ENCODE measurements around the gene MEF2C. TPM values are rescaled to one million over a fixed set of nuclear protein-coding genes. Genes with fewer than 3 reads are reported as not detected.

The MEF2C gene
- total and polyA plus RNA-seq, 3 experiments from 2014 or later = 0.31 to 0.85 TPM; not detected in 1

DNA sequence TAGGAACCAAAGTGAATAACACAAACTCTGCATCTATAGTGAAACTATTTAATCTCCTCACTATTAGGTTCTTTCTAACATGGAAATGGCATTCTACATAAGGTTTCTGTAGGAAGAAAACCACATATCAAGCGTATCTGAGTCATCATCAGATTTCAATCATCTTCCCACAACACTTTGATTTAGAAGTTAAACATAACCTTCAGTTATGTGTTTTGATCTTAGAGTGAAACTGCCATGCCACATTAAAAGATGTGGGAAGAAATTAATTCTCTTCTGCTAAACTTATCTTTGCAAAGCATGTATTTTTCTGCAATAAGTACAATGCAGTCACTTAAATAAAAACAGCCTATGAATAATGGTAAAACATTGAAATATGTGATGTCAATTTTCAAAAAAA, 55.0 kb downstream of the MEF2C start:
- H3K27ac ChIP-seq (ENCODE audit: low read depth, low read length) = no peak overlapping the region

DNA sequence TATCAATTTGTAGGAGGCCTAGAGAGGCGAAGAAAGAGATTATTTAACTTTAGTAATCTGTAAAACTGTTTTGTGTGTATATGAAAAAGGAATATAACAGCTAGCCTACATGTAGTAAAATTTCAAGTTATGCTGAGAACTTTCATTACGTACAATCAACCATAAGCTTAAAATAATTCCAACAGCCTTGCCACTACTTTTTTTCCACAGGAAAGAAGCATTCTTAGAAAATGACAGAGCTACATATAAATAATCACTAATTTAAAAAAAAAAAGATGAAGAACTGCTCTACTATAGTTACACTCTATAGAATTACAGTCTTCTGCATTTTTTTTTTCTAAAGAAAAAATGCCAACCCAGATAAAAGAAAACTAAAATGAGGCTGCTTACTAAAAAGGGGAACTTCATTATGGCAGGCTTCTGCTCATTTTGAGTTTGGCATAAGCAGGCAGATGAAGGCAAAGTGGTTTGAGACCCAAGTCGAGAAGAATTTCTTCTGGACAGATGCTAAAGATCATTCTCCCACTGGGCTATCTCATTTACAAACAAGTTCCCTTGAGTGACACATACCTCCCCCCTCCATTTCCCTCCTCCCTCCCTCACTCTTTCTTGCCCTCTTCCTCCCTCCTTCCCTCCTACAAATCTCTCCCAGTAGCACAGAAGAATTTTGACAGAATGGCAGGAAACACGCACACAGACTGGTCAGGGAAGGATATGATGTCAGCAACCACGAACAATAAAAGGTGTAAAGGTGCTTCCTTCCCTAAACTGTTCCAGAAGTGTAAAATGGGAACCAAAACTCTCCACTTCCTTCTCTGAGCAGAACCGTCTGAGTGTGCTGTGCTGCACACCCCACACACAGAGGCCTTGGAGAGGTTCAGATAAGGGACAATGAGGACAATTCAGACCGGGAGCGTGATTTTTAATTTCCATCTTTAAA, 56.1 kb downstream of the MEF2C start:
- no peak for DNase-seq
- no peaks in the 10 kb centered on the region for H3K4me1 ChIP-seq (ENCODE audit: insufficient read depth, low read length)
- H3K27me3 Mint-ChIP-seq = peaks cover 0 to 1% of the 10 kb centered on the region in 2 donors
- peak overlapping the region in 2 of 7 donors; percentile 0 to 16 for H3K4me3 Mint-ChIP-seq
- no peaks in the 10 kb centered on the region for H3K36me3 ChIP-seq (ENCODE audit: insufficient read depth, low read length)
- H3K36me3 Mint-ChIP-seq = peaks cover 0 to 2% (median 0%) of the 10 kb centered on the region in 3 donors
- peaks cover 16 to 36% (median 19%) of the 10 kb centered on the region in 3 donors for H3K4me1 Mint-ChIP-seq
- peak overlapping the region in 1 of 8 donors; percentile 69 for H3K27ac Mint-ChIP-seq
- peaks cover 0 to 2% (median 0%) of the 10 kb centered on the region in 5 donors for H3K9me3 Mint-ChIP-seq
- POLR2A ChIA-PET = no interaction called here
- no peaks in the 10 kb centered on the region for H3K27me3 ChIP-seq (ENCODE audit: insufficient read depth, low read length, poor library complexity, severe bottlenecking)
- H3K4me3 ChIP-seq (ENCODE audit: low read length) = no peak overlapping the region
- H3K27ac ChIP-seq (ENCODE audit: low read depth, low read length) = no peak overlapping the region
- H3K9me3 ChIP-seq (ENCODE audit: low read length) = no peaks in the 10 kb centered on the region
- CTCF ChIA-PET = no interaction called here

More for the DNA sequence above, 55.0 kb downstream of the MEF2C start:
- Mint-ChIP-seq H3K4me1 (peaks cover 16 to 36% (median 19%) of the 10 kb centered on the region in 3 donors), H3K9me3 (peaks cover 0 to 2% (median 0%) of the 10 kb centered on the region in 5 donors), H3K36me3 (peaks cover 0 to 2% (median 0%) of the 10 kb centered on the region in 3 donors), H3K27ac (no peak overlapping the region), H3K27me3 (peaks cover 0 to 1% of the 10 kb centered on the region in 2 donors), H3K4me3 (peak overlapping the region in 1 of 7 donors; percentile 21)
- Histone ChIP-seq H3K9me3 (ENCODE audit: low read length) (no peaks in the 10 kb centered on the region), H3K4me3 (ENCODE audit: low read length) (no peak overlapping the region), H3K4me1 (ENCODE audit: insufficient read depth, low read length) (no peaks in the 10 kb centered on the region), H3K36me3 (ENCODE audit: insufficient read depth, low read length) (no peaks in the 10 kb centered on the region), H3K27me3 (ENCODE audit: insufficient read depth, low read length, poor library complexity, severe bottlenecking) (no peaks in the 10 kb centered on the region)
- peak in 1 of 5 donors; percentile 6 for DNase-seq
- ChIA-PET CTCF (no interaction called here), POLR2A (no interaction called here)

DNA sequence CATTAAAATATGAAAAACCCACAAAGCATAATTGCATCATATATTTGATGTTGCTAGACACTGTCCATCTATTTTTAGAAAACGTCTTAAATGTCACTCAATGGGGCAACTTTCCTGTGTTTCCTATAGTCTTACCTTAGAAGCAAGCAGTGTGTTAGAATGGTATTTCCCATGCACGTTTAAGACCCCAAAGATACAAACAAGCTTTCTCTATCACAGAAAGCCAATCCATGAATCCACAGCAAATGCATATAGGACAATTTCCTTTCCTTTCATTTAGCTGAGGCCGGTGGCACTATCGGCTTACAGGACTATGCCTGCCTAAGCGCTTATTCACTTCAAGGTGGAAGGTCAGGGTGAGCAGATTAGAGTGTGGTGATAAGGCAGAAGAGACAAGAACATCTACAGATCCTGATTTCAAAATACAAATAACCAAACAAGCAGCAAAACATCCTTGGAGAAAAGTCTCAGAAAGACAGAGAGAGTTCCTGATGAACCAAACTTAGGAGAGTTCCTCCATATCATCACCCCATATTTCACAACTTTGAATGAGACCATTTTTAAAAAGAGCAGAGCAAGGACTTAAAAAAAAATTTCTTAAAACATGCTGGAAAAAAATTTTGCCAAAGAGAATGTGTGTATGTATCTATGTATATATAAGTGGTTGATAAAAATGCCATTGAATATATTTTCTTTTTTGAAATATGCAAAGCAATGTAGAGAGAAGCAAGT, 57.2 kb downstream of the MEF2C start:
- peaks cover 0 to 1% of the 10 kb centered on the region in 2 donors for H3K27me3 Mint-ChIP-seq
- ChIA-PET POLR2A (no interaction called here), CTCF (no interaction called here)
- peaks cover 0 to 2% (median 0%) of the 10 kb centered on the region in 3 donors for H3K36me3 Mint-ChIP-seq
- peaks cover 16 to 36% (median 19%) of the 10 kb centered on the region in 3 donors for H3K4me1 Mint-ChIP-seq
- H3K9me3 Mint-ChIP-seq = peaks cover 0 to 4% (median 0%) of the 10 kb centered on the region in 5 donors
- H3K27ac Mint-ChIP-seq = no peak overlapping the region
- H3K4me3 ChIP-seq (ENCODE audit: low read length) = no peak overlapping the region
- H3K9me3 ChIP-seq (ENCODE audit: low read length) = no peaks in the 10 kb centered on the region
- H3K4me3 Mint-ChIP-seq = no peak overlapping the region
- H3K27ac ChIP-seq (ENCODE audit: low read depth, low read length) = no peak overlapping the region
- no peaks in the 10 kb centered on the region for H3K36me3 ChIP-seq (ENCODE audit: insufficient read depth, low read length)
- DNase-seq = no peak
- no peaks in the 10 kb centered on the region for H3K27me3 ChIP-seq (ENCODE audit: insufficient read depth, low read length, poor library complexity, severe bottlenecking)
- no peaks in the 10 kb centered on the region for H3K4me1 ChIP-seq (ENCODE audit: insufficient read depth, low read length)

DNA sequence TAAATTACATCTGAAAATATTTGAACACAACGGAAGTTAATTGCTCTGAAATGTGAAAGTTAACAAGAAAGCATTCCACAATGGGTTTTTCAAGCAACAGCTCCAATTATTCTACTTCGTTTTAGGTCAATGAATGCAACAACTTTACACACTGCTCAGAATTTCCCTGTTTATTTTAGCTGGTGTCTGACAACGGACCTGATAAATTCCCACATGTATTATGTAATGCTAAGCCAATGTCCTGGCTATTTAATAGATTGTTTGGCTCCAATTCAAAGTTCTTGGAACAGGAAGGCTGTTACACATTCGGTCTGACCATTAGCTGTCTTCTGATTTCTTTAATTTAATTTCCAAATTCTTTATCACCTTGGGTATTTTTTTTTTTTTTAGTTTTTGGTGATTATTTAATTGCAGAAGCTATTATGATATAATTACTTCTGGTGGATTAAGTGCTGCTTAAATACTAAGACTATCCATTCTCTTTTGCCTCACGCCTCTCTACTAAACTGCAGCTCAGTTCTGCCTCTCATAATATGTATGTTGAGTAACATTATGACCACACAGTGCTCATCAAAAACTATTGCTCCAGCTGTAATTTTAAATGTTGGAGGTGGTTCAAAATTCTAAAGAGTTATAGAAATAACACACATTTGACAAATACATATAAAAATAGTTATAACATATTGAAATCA, 57.9 kb downstream of the MEF2C start:
- H3K4me1 ChIP-seq (ENCODE audit: insufficient read depth, low read length) = no peaks in the 10 kb centered on the region
- no peaks in the 10 kb centered on the region for H3K27me3 ChIP-seq (ENCODE audit: insufficient read depth, low read length, poor library complexity, severe bottlenecking)
- no peak overlapping the region for H3K27ac ChIP-seq (ENCODE audit: low read depth, low read length)
- no peaks in the 10 kb centered on the region for H3K36me3 ChIP-seq (ENCODE audit: insufficient read depth, low read length)
- no peak overlapping the region for H3K4me3 ChIP-seq (ENCODE audit: low read length)
- H3K9me3 ChIP-seq (ENCODE audit: low read length) = no peaks in the 10 kb centered on the region
- no peak for DNase-seq
- Mint-ChIP-seq H3K4me1 (peaks cover 16 to 29% (median 19%) of the 10 kb centered on the region in 3 donors), H3K27me3 (peaks cover 0 to 1% of the 10 kb centered on the region in 2 donors), H3K4me3 (no peak overlapping the region), H3K27ac (no peak overlapping the region), H3K36me3 (peaks cover 0 to 2% (median 0%) of the 10 kb centered on the region in 3 donors), H3K9me3 (peaks cover 0 to 4% (median 0%) of the 10 kb centered on the region in 5 donors)
- POLR2A ChIA-PET = no interaction called here
- CTCF ChIA-PET = no interaction called here

DNA sequence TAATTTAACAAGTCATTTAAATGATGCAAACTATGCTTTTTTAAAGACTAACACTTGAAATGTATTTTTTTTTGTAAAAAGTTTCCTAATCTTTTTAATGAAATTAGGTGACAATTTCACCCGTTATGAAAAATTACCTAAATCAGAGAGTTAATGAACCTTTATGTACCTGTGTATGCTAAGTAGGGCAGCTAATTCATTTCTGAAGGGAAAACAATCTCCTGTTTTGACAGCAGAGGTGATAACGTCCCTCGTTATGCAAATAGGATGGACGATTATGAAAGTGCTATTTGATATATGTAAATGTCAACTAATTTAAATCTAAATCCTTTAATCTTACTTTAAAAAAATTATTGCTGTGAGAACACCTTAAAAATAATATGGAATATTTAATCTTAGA, 58.8 kb downstream of the MEF2C start:
- DNase-seq = no peak
- H3K9me3 Mint-ChIP-seq = peaks cover 0 to 4% (median 0%) of the 10 kb centered on the region in 5 donors
- H3K27ac ChIP-seq (ENCODE audit: low read depth, low read length) = no peak overlapping the region
- no peaks in the 10 kb centered on the region for H3K36me3 ChIP-seq (ENCODE audit: insufficient read depth, low read length)
- H3K4me1 ChIP-seq (ENCODE audit: insufficient read depth, low read length) = no peaks in the 10 kb centered on the region
- no peak overlapping the region for H3K4me3 Mint-ChIP-seq
- peaks cover 0 to 1% of the 10 kb centered on the region in 2 donors for H3K27me3 Mint-ChIP-seq
- peaks cover 15 to 23% (median 17%) of the 10 kb centered on the region in 3 donors for H3K4me1 Mint-ChIP-seq
- no peak overlapping the region for H3K4me3 ChIP-seq (ENCODE audit: low read length)
- CTCF ChIA-PET = no interaction called here
- no peaks in the 10 kb centered on the region for H3K9me3 ChIP-seq (ENCODE audit: low read length)
- H3K36me3 Mint-ChIP-seq = peaks cover 0 to 1% (median 0%) of the 10 kb centered on the region in 3 donors
- no peaks in the 10 kb centered on the region for H3K27me3 ChIP-seq (ENCODE audit: insufficient read depth, low read length, poor library complexity, severe bottlenecking)
- H3K27ac Mint-ChIP-seq = no peak overlapping the region
- POLR2A ChIA-PET = no interaction called here

DNA sequence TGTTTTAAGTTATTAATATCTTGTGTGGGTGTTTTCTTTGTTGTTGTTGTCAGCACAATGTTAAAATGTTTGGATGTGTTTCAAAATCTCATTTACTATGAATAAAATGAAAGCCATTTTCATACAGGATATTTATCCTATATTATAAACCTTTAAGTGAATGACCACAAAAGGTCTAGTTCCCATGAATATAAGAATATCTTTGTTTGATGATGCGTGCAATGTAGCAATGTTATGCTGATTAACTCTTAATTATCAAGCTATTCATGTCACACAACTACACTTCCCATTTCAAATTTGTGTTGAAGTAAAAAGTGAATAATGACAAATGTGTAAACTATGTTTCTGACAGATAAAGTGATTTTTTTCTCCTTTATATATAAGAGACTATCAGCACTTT, 59.8 kb downstream of the MEF2C start:
- no peak overlapping the region for H3K27ac Mint-ChIP-seq
- POLR2A ChIA-PET = no interaction called here
- no peak overlapping the region for H3K4me3 ChIP-seq (ENCODE audit: low read length)
- no peaks in the 10 kb centered on the region for H3K27me3 ChIP-seq (ENCODE audit: insufficient read depth, low read length, poor library complexity, severe bottlenecking)
- CTCF ChIA-PET = no interaction called here
- peaks cover 13 to 14% (median 13%) of the 10 kb centered on the region in 3 donors for H3K4me1 Mint-ChIP-seq
- no peak overlapping the region for H3K4me3 Mint-ChIP-seq
- H3K36me3 ChIP-seq (ENCODE audit: insufficient read depth, low read length) = no peaks in the 10 kb centered on the region
- no peak for DNase-seq
- H3K27me3 Mint-ChIP-seq = peaks cover 0 to 1% of the 10 kb centered on the region in 2 donors
- peaks cover 0 to 4% (median 0%) of the 10 kb centered on the region in 5 donors for H3K9me3 Mint-ChIP-seq
- no peak overlapping the region for H3K27ac ChIP-seq (ENCODE audit: low read depth, low read length)
- no peaks in the 10 kb centered on the region for H3K9me3 ChIP-seq (ENCODE audit: low read length)
- H3K4me1 ChIP-seq (ENCODE audit: insufficient read depth, low read length) = no peaks in the 10 kb centered on the region
- H3K36me3 Mint-ChIP-seq = no peaks in the 10 kb centered on the region

DNA sequence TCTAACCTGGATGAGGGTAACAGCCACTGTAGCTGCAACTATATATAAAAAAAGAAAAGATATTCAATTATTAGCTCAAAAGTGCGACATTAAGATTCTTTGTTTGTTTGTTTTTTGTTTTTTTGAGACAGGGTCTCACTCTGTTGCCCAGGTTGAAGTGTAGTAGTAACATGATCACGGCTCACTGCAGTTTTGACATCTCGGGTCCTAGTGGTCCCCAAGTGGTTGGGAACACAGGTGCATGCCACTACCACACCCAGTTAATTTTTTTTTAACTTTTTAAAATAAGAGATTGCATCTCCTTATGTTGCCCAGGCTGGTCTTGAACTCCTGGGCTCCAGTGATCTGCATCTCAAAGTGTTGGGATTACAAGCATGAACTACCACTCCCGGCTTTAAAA, 61.8 kb downstream of the MEF2C start:
- ChIA-PET CTCF (no interaction called here), POLR2A (no interaction called here)
- Mint-ChIP-seq H3K27ac (no peak overlapping the region), H3K4me3 (no peak overlapping the region), H3K9me3 (peaks cover 0 to 4% (median 0%) of the 10 kb centered on the region in 5 donors), H3K27me3 (peaks cover 0 to 3% of the 10 kb centered on the region in 2 donors), H3K4me1 (no peaks in the 10 kb centered on the region), H3K36me3 (no peaks in the 10 kb centered on the region)
- H3K36me3 ChIP-seq (ENCODE audit: insufficient read depth, low read length) = no peaks in the 10 kb centered on the region
- H3K27ac ChIP-seq (ENCODE audit: low read depth, low read length) = no peak overlapping the region
- H3K4me3 ChIP-seq (ENCODE audit: low read length) = no peak overlapping the region
- H3K4me1 ChIP-seq (ENCODE audit: insufficient read depth, low read length) = no peaks in the 10 kb centered on the region
- H3K27me3 ChIP-seq (ENCODE audit: insufficient read depth, low read length, poor library complexity, severe bottlenecking) = no peaks in the 10 kb centered on the region
- no peak for DNase-seq
- no peaks in the 10 kb centered on the region for H3K9me3 ChIP-seq (ENCODE audit: low read length)
